ENCODE data around the gene MIDN. TPM values are rescaled to one million over a fixed set of nuclear protein-coding genes. Genes with fewer than 3 reads are reported as not detected.

Gene MIDN
- total and polyA plus RNA-seq, 2 donors (not counting 3 experiments of a cell fraction or from before 2014, with no cell fraction given): 20.0 to 85.9 TPM

- CTCF ChIA-PET: interaction anchor here (0.8 to 1.7 kb wide), 5 partner anchors 12 to 99 kb away, joined by 3 to 5 read pairs (median 3); no protein-coding TSS in a partner anchor
- intact Hi-C loops (cut with micrococcal nuclease): loop anchor here (5.0 kb wide), 1 partner anchor 228 kb away; the partner anchor contains the start of gene ADAMTSL5
- TF ChIP-seq MAX (IDR thresholded peaks at IDR 0.05; ENCODE audit: insufficient read depth, insufficient read length) (no peak), POLR2A (IDR thresholded peaks at IDR 0.05; ENCODE audit: low read depth, low read length) (no peak), CTCF (IDR thresholded peaks at IDR 0.05; ENCODE audit: extremely low read depth in 1 of 2, insufficient read depth in 1 of 2, low read depth in 1 of 2, low read length in 2 of 2) (no peak), POLR2AphosphoS5 (IDR thresholded peaks at IDR 0.05; ENCODE audit: insufficient read depth, low read depth, low read length) (no peak), FOS (IDR thresholded peaks at IDR 0.05; ENCODE audit: borderline replicate concordance, insufficient read depth, low read length) (no peak), MYC (IDR thresholded peaks at IDR 0.05; ENCODE audit: low read depth, low read length) (no peak), GATA2 (IDR thresholded peaks at IDR 0.05; ENCODE audit: insufficient read depth, insufficient read length, low read depth, low read length) (no peak), EZH2 (IDR thresholded peaks at IDR 0.05; ENCODE audit: borderline replicate concordance, low read depth, low read length, severe bottlenecking) (no peak), JUN (IDR thresholded peaks at IDR 0.05; ENCODE audit: borderline replicate concordance, insufficient read depth, insufficient read length, low read depth) (no peak)
Observed at GRCh38 chr19:1283917-1284292, 35.5 kb downstream of the MIDN start.

More at GRCh38 chr19:1283917-1284292, 35.5 kb downstream of the MIDN start:
- Histone ChIP-seq H3K36me3 (ENCODE audit: control insufficient read depth in 2 of 2, extremely low read depth in 1 of 2, insufficient read depth in 2 of 2, low read length in 2 of 2) (peaks cover 0 to 5% of the 10 kb centered on the region in 2 experiments), H3K9me3 (replicated peaks; ENCODE audit: control insufficient read depth, insufficient read depth, low read length) (no peaks in the 10 kb centered on the region), H3K9ac (replicated peaks; ENCODE audit: extremely low read depth, insufficient read depth, low read length) (no peak overlapping the region), H4K20me1 (replicated peaks; ENCODE audit: control insufficient read depth, extremely low read depth, insufficient read depth, low read length) (no peaks in the 10 kb centered on the region), H3K4me1 (ENCODE audit: control insufficient read depth, extremely low read depth, insufficient read depth, low read length) (no peaks in the 10 kb centered on the region), H3K4me3 (replicated peaks in 1 of 3; ENCODE audit: insufficient read depth in 1 of 3, low read depth in 1 of 3, low read length in 3 of 3) (no peak overlapping the region), H3K27ac (ENCODE audit: insufficient read depth, low read depth, low read length) (no peak overlapping the region), H3K79me2 (ENCODE audit: control insufficient read depth, insufficient read depth, low read length) (no peaks in the 10 kb centered on the region), H3K9me1 (replicated peaks; ENCODE audit: control insufficient read depth, extremely low read depth, insufficient read depth, low read length) (no peaks in the 10 kb centered on the region), H3K27me3 (ENCODE audit: control insufficient read depth in 2 of 2, insufficient read depth in 2 of 2, low read length in 2 of 2) (peaks cover 8 to 20% of the 10 kb centered on the region in 2 experiments), H2AFZ (ENCODE audit: low read depth, low read length) (no peak overlapping the region), H3K4me2 (ENCODE audit: insufficient read depth, low read length) (no peak overlapping the region)
- no peak for FAIRE-seq
- POLR2A ChIA-PET: interaction anchor here (1.6 kb wide), 1 partner anchor 15 kb away, joined by 7 read pairs; the partner anchor contains the start of gene CIRBP
- dilution Hi-C loops (cut with MboI; ENCODE audit: extremely low pct_ligation_motif_present, low sequenced_read_pairs): no loop called here
- no TSS peak for BruUV-seq (replicated peaks)
- no peak for DNase-seq (ENCODE audit: low read depth, low spot score)

Measured in endothelial cell of umbilical vein (primary cell).